ENCODE measurements around the gene TMEM179. TPM values are rescaled to one million over a fixed set of nuclear protein-coding genes. Genes with fewer than 3 reads are reported as not detected.
"Not testable (repeated sequence)": the region's sequence is repeated elsewhere in the genome, so short reads cannot be mapped to it uniquely, and the experiment has no call there.

TMEM179 gene
- total RNA-seq, 1 experiment from 2014 or later = 3.4 TPM

- no TSS peak for BruUV-seq (replicated peaks)
- intact Hi-C loops (cut with micrococcal nuclease; ENCODE audit: unreplicated experiment) (no loop called here), in situ Hi-C loops (cut with HindIII; ENCODE audit: low pct_unique_long_range_greater_than_20kb, low sequenced_read_pairs) (no loop called here)
- no peaks in the 10 kb centered on the region for H3K27me3 ChIP-seq (ENCODE audit: control insufficient read depth, insufficient read depth, low read length)
- no peak for DNase-seq (ENCODE audit: low read depth, low spot score)
- CTCF ChIA-PET = no interaction called here
- POLR2A ChIA-PET = no interaction called here
- TF ChIP-seq REST (IDR thresholded peaks at IDR 0.05; ENCODE audit: insufficient read depth in 1 of 2, low read depth in 2 of 2, low read length in 1 of 2) (no peak), TCF7L2 (IDR thresholded peaks at IDR 0.05; ENCODE audit: low read depth, low read length) (no peak), POLR2AphosphoS5 (IDR thresholded peaks at IDR 0.05; ENCODE audit: low read depth, low read length) (no peak), CTCF (IDR thresholded peaks at IDR 0.05) (no peak), SIN3A (IDR thresholded peaks at IDR 0.05; ENCODE audit: borderline replicate concordance, insufficient read depth, low read depth, low read length) (no peak)
- H3K9me3 ChIP-seq (ENCODE audit: control insufficient read depth, insufficient read depth, low read depth, low read length) = no peaks in the 10 kb centered on the region
- no peaks in the 10 kb centered on the region for H3K36me3 ChIP-seq (ENCODE audit: control insufficient read depth, insufficient read depth, low read length)
- no peak overlapping the region for H3K4me3 ChIP-seq (ENCODE audit: low read depth in 2 of 2, low read length in 2 of 2)
- H3K27ac ChIP-seq (ENCODE audit: low read length) = no peak overlapping the region
- no peaks in the 10 kb centered on the region for H3K4me1 ChIP-seq (ENCODE audit: control insufficient read depth, insufficient read depth, low read length)
- ATAC-seq = no peak
These were observed 23.6 kb downstream of the TMEM179 start for GRCh38 chr14:104580961-104581360.

GRCh38 chr14:104579939-104580338 lies 24.6 kb downstream of the TMEM179 start:
- H3K36me3 ChIP-seq (ENCODE audit: control insufficient read depth, insufficient read depth, low read length); CTCF ChIA-PET; H3K9me3 ChIP-seq (ENCODE audit: control insufficient read depth, insufficient read depth, low read depth, low read length); ATAC-seq; BruUV-seq (replicated peaks); DNase-seq (ENCODE audit: low read depth, low spot score); H3K4me1 ChIP-seq (ENCODE audit: control insufficient read depth, insufficient read depth, low read length); H3K4me3 ChIP-seq (ENCODE audit: low read depth in 2 of 2, low read length in 2 of 2); H3K27ac ChIP-seq (ENCODE audit: low read length); intact Hi-C loops (cut with micrococcal nuclease; ENCODE audit: unreplicated experiment); in situ Hi-C loops (cut with HindIII; ENCODE audit: low pct_unique_long_range_greater_than_20kb, low sequenced_read_pairs); H3K27me3 ChIP-seq (ENCODE audit: control insufficient read depth, insufficient read depth, low read length): not testable (repeated sequence)
- POLR2A ChIA-PET = interaction anchor here (0.6 kb wide), 1 partner anchor 247 kb away, joined by 5 read pairs; no protein-coding TSS in a partner anchor

GRCh38 chr14:104579507-104579906 lies 25.1 kb downstream of the TMEM179 start, which contains the start of gene C14orf180:
Gene C14orf180 (plus strand): TSS chr14:104579764. CDS start chr14:104586431, 6,667 bp downstream.
- no peak within 1 kb of the TSS for H3K4me3 ChIP-seq (ENCODE audit: low read depth in 2 of 2, low read length in 2 of 2)
- H3K27ac ChIP-seq (ENCODE audit: low read length) = no peak within 1 kb of the TSS
- H3K4me1 ChIP-seq (ENCODE audit: control insufficient read depth, insufficient read depth, low read length) = no peaks in the 10 kb centered on the region
- CTCF ChIA-PET = no interaction called here
- DNase-seq (ENCODE audit: low read depth, low spot score) = no peak
- no TSS peak for BruUV-seq (replicated peaks)
- POLR2A ChIA-PET = no interaction called here
- no peaks in the 10 kb centered on the region for H3K27me3 ChIP-seq (ENCODE audit: control insufficient read depth, insufficient read depth, low read length)
- in situ Hi-C loops (cut with HindIII; ENCODE audit: low pct_unique_long_range_greater_than_20kb, low sequenced_read_pairs) (no loop called here), intact Hi-C loops (cut with micrococcal nuclease; ENCODE audit: unreplicated experiment) (no loop called here)
- no peaks in the 10 kb centered on the region for H3K36me3 ChIP-seq (ENCODE audit: control insufficient read depth, insufficient read depth, low read length)
- ATAC-seq = no peak
- no peaks in the 10 kb centered on the region for H3K9me3 ChIP-seq (ENCODE audit: control insufficient read depth, insufficient read depth, low read depth, low read length)
- TF ChIP-seq TCF7L2 (IDR thresholded peaks at IDR 0.05; ENCODE audit: low read depth, low read length) (no peak), SIN3A (IDR thresholded peaks at IDR 0.05; ENCODE audit: borderline replicate concordance, insufficient read depth, low read depth, low read length) (no peak), REST (IDR thresholded peaks at IDR 0.05; ENCODE audit: insufficient read depth in 1 of 2, low read depth in 2 of 2, low read length in 1 of 2) (no peak), CTCF (IDR thresholded peaks at IDR 0.05) (no peak), POLR2AphosphoS5 (IDR thresholded peaks at IDR 0.05; ENCODE audit: low read depth, low read length) (no peak)
